GM12878 (cell line): ENCODE data around the gene NPTX1. TPM values are rescaled to one million over a fixed set of nuclear protein-coding genes. Genes with fewer than 3 reads are reported as not detected.

Experiments
- ATAC-seq: fragments of 200-7000 bp; cut with Tn5 transposase; 3 replicates; pipeline ENCODE4 v1.9.1; 2020; ENCODE audit warnings: mild to moderate bottlenecking, moderate library complexity
- BruUV-seq: library from RNA; stranded (reverse); fragments of 400-500 nt; replicated peaks from 2 replicates; lab custom pipeline; 2021; lab: Mats Ljungman, UMichigan
- CTCF ChIA-PET: fragments of 300-600 bp; sonication (Branson Sonifier 250); formaldehyde crosslinking; extraction: SDS; loops from one replicate; lab custom pipeline; 2021; ENCODE audit warnings: inconsistent platforms; lab: Yijun Ruan, JAX
- POLR2A ChIA-PET: fragments of 350-600 bp; formaldehyde crosslinking; extraction: SDS; loops from one replicate; lab custom pipeline; 2021; ENCODE audit warnings: inconsistent platforms; lab: Charles Lee
- RAD21 ChIA-PET: fragments of 300-600 bp; sonication (Branson Sonifier 250); formaldehyde crosslinking; loops from one replicate; lab custom pipeline; 2023; ENCODE audit warnings: antibody characterized with exemption; ENCODE audit not compliant: unreplicated experiment; lab: Charles Lee
- SMC1A ChIA-PET: fragments of 300-600 bp; sonication (Branson Sonifier 250); formaldehyde crosslinking; loops from one replicate; lab custom pipeline; 2023; ENCODE audit not compliant: unreplicated experiment, uncharacterized antibody; lab: Charles Lee
- DNase-seq: peaks from one replicate; pipeline ENCODE4 v3.0.0-alpha.2; 2011; ENCODE audit warnings: low read depth, low spot score
- FAIRE-seq: peaks from 3 replicates; lab custom pipeline; 2011; peaks lifted over from hg19 to GRCh38; lab: Jason Lieb, UNC
- H2AFZ ChIP-seq: 2 replicates; pipeline ENCODE4 v1.6.0; 2011; ENCODE audit warnings: low read depth, low read length, control low read depth; ENCODE audit not compliant: control insufficient read depth
- H3K27ac ChIP-seq: 2 replicates; pipeline ENCODE4 v1.5.1; 2011; ENCODE audit warnings: control low read depth; ENCODE audit not compliant: control insufficient read depth, insufficient read depth
- H3K27me3 ChIP-seq, 2 experiments: replicated peaks in 1 of 2; 2 replicates each; pipeline versions ENCODE4 v1.6.0 to v1.6.1; 2011; ENCODE audit warnings: low read length in 1 of 2; ENCODE audit not compliant: control insufficient read depth in 2 of 2, insufficient read depth in 2 of 2
- H3K36me3 ChIP-seq, 2 experiments: 2 replicates each; pipeline ENCODE4 v1.5.1; 2011; ENCODE audit warnings: low read length in 1 of 2; ENCODE audit not compliant: control insufficient read depth in 2 of 2, insufficient read depth in 2 of 2
- H3K4me1 ChIP-seq: 2 replicates; pipeline ENCODE4 v1.6.1; 2011; ENCODE audit warnings: mild to moderate bottlenecking, low read length, moderate library complexity, mixed read lengths; ENCODE audit not compliant: control insufficient read depth, insufficient read depth
- H3K4me2 ChIP-seq: 2 replicates; pipeline ENCODE4 v1.6.0; 2011; ENCODE audit warnings: control low read depth; ENCODE audit not compliant: control insufficient read depth, insufficient read depth
- H3K4me3 ChIP-seq: fragments of 200-600 bp; sonication (generic); 2 replicates; pipeline ENCODE4 v1.5.1; 2016
- H3K79me2 ChIP-seq: 2 replicates; pipeline ENCODE4 v1.6.0; 2011; ENCODE audit warnings: low read length; ENCODE audit not compliant: control insufficient read depth, insufficient read depth
- H3K9ac ChIP-seq: 2 replicates; pipeline ENCODE4 v1.8.0; 2011; ENCODE audit warnings: low read length, control low read depth, mixed read lengths; ENCODE audit not compliant: control insufficient read depth, insufficient read depth
- H3K9me3 ChIP-seq: replicated peaks from 3 replicates; pipeline ENCODE4 v1.5.1; 2011; ENCODE audit warnings: mild to moderate bottlenecking, low read length; ENCODE audit not compliant: control insufficient read depth, insufficient read depth
- H4K20me1 ChIP-seq: 2 replicates; pipeline ENCODE4 v1.6.0; 2011; ENCODE audit not compliant: control insufficient read depth, insufficient read depth
- ATF2 ChIP-seq: IDR thresholded peaks from 2 replicates; pipeline ENCODE4 v1.6.1; 2012; ENCODE audit warnings: low read length, inconsistent platforms
- CREB1 ChIP-seq: IDR thresholded peaks from 2 replicates; pipeline ENCODE4 v1.6.1; 2012; ENCODE audit warnings: low read depth, mild to moderate bottlenecking, inconsistent platforms
- HDAC2 ChIP-seq: fragments of 200-600 bp; sonication (generic); IDR thresholded peaks from 2 replicates; pipeline ENCODE4 v1.6.1; 2017
- IKZF2 ChIP-seq, 2 experiments: fragments of 450-650 bp; IDR thresholded peaks; 2 replicates each; pipeline ENCODE4 v1.6.1; 2017; ENCODE audit warnings: mild to moderate bottlenecking in 2 of 2, moderate library complexity in 2 of 2
- IRF3 ChIP-seq: fragments of 450-650 bp; IDR thresholded peaks from 2 replicates; pipeline ENCODE4 v1.6.1; 2014; ENCODE audit warnings: mild to moderate bottlenecking
- KAT2A ChIP-seq: conservative IDR thresholded peaks from 2 replicates; pipeline ENCODE4 v1.6.1; 2011; ENCODE audit warnings: low read depth, low read length; ENCODE audit not compliant: control insufficient read depth
- NFXL1 ChIP-seq: fragments of 450-650 bp; IDR thresholded peaks from 2 replicates; pipeline ENCODE4 v1.6.1; 2017; ENCODE audit warnings: antibody characterized with exemption, mild to moderate bottlenecking, borderline replicate concordance
- NKRF ChIP-seq: fragments of 450-650 bp; conservative IDR thresholded peaks from 2 replicates; pipeline ENCODE4 v1.6.1; 2017; ENCODE audit warnings: mild to moderate bottlenecking, moderate library complexity
- RFX5 ChIP-seq: IDR thresholded peaks from 2 replicates; pipeline ENCODE4 v1.6.1; 2011; ENCODE audit warnings: low read depth, low read length, improper control_type of control experiment
- RUNX3 ChIP-seq: IDR thresholded peaks from 2 replicates; pipeline ENCODE4 v1.6.1; 2012; ENCODE audit warnings: low read length, inconsistent platforms
- SMAD1 ChIP-seq: fragments of 450-650 bp; IDR thresholded peaks from 2 replicates; pipeline ENCODE4 v1.6.1; 2018; ENCODE audit warnings: mild to moderate bottlenecking, low read depth; ENCODE audit not compliant: partially characterized antibody
- SREBF1 ChIP-seq: IDR thresholded peaks from 2 replicates; pipeline ENCODE4 v1.6.1; 2012; ENCODE audit warnings: mild to moderate bottlenecking, low read length
- TARDBP ChIP-seq: IDR thresholded peaks from 2 replicates; pipeline ENCODE4 v1.6.1; 2016; ENCODE audit warnings: borderline replicate concordance
- YY1 ChIP-seq: IDR thresholded peaks from 2 replicates; pipeline ENCODE4 v1.6.1; 2011; ENCODE audit warnings: low read depth, mild to moderate bottlenecking, low read length
- ZNF207 ChIP-seq: fragments of 450-650 bp; IDR thresholded peaks from 2 replicates; pipeline ENCODE4 v1.6.1; 2014; ENCODE audit warnings: antibody characterized with exemption, mild to moderate bottlenecking, borderline replicate concordance
- WGBS: methylation state at CpG from one replicate; pipeline ENCODE4 v1.1.6; 2016; ENCODE audit warnings: low lambda C conversion rate; ENCODE audit not compliant: insufficient replicate concordance, insufficient coverage; ENCODE audit errors: missing lambda C conversion rate; 5-methylcytosine and 5-hydroxymethylcytosine counted together
- in situ Hi-C: fragments of 300-500 bp; cut with MboI; formaldehyde crosslinking; loops from 9 replicates; pipeline ENCODE4 v1.14.3; 2018; ENCODE audit warnings: mixed read lengths
- intact Hi-C: fragments of 100-400 bp; cut with micrococcal nuclease; formaldehyde crosslinking; loops from one replicate; pipeline ENCODE4 v1.14.2; 2022; ENCODE audit not compliant: unreplicated experiment
- polyA plus RNA-seq, 11 experiments: library from polyadenylated mRNA; depleted of rRNA in 4 of 11; unstranded in 6 of 11; stranded (reverse) in 5 of 11; fragments of >200 nt; fragmentation: Nextera tagmentation in 4 of 11; fragmentation: Illumina TruSeq in 1 of 11; extraction: Ambion mirVana in 4 of 11; extraction: Trizol in 1 of 11; gene quantifications; 1 replicate in 1 of 11; 2 replicates in 10 of 11; pipeline versions ENCODE4 v1.2.1 to v1.2.3, GENCODE V29; 2011 to 2016; ENCODE audit warnings: inconsistent platforms in 2 of 11, missing spikeins in 2 of 11, low read depth in 1 of 11
- total RNA-seq, 4 experiments: library from RNA; depleted of rRNA in 3 of 4; stranded (reverse); fragments of >200 nt in 3 of 4; fragmentation: Illumina TruSeq in 1 of 4; extraction: Trizol in 1 of 4; gene quantifications; 2 replicates each; pipeline versions ENCODE4 v1.2.1 to v1.2.3, GENCODE V29; 2013 to 2021

NPTX1 gene
- total and polyA plus RNA-seq, 10 of the 15 experiments (the other 5 are each of a cell fraction or from before 2014, with no cell fraction given) = not detected

- ChIA-PET POLR2A (no interaction called here), RAD21 (no interaction called here), CTCF (no interaction called here), SMC1A (no interaction called here)
- no TSS peak for BruUV-seq
- no peaks in the 10 kb centered on the region for H3K9me3 ChIP-seq
- no peaks in the 10 kb centered on the region for H4K20me1 ChIP-seq
- H3K27me3 ChIP-seq = no peaks in the 10 kb centered on the region
- ATAC-seq (no peak), FAIRE-seq (no peak), DNase-seq (no peak)
- H3K4me2 ChIP-seq = no peak overlapping the region
- no peaks in the 10 kb centered on the region for H3K79me2 ChIP-seq
- in situ Hi-C loops (no loop called here), intact Hi-C loops (no loop called here)
- no peaks in the 10 kb centered on the region for H3K4me1 ChIP-seq
- H3K4me3 ChIP-seq = no peak overlapping the region
- H3K36me3 ChIP-seq = no peaks in the 10 kb centered on the region
- 44% methylated on average over 9 of the region's 9 CpGs for WGBS
- no peak overlapping the region for H3K27ac ChIP-seq
- TF ChIP-seq NKRF (no peak), KAT2A (no peak), IKZF2 (IDR thresholded peaks at IDR 0.05) (no peak), RFX5 (no peak), TARDBP (no peak), RUNX3 (no peak), YY1 (no peak), SREBF1 (no peak), NFXL1 (no peak), ATF2 (no peak), CREB1 (no peak), IRF3 (no peak), ZNF207 (no peak), SMAD1 (no peak), HDAC2 (no peak)
- no peak overlapping the region for H3K9ac ChIP-seq
- H2AFZ ChIP-seq = no peak overlapping the region
These were observed 36.9 kb downstream of the NPTX1 start for GRCh38 chr17:80439499-80439898.
